Measurements from ENCODE around the gene OSTN. TPM values are rescaled to one million over a fixed set of nuclear protein-coding genes. Genes with fewer than 3 reads are reported as not detected.

OSTN gene
- polyA plus RNA-seq, 3 donors, result not detected

GRCh38 chr3:191220908-191221307, 21.9 kb downstream of the OSTN start:
- no peak for DNase-seq
- H3K9me3 ChIP-seq (replicated peaks in 1 of 2; ENCODE audit: control insufficient read depth in 1 of 2, insufficient read depth in 1 of 2, low read length in 2 of 2), result peaks cover 0 to 4% of the 10 kb centered on the region in 2 donors
- H3K79me2 ChIP-seq (ENCODE audit: insufficient read depth, low read length), result no peaks in the 10 kb centered on the region
- Mint-ChIP-seq H3K4me3 (no peak overlapping the region), H3K27me3 (ENCODE audit: low read depth in 3 of 3) (peaks cover 0 to 5% (median 3%) of the 10 kb centered on the region in 3 donors), H3K27ac (no peak overlapping the region), H3K4me1 (no peaks in the 10 kb centered on the region), H3K9me3 (peaks cover 0 to 5% (median 3%) of the 10 kb centered on the region in 7 donors), H3K36me3 (no peaks in the 10 kb centered on the region)
- no peaks in the 10 kb centered on the region for H3K36me3 ChIP-seq (replicated peaks in 1 of 2; ENCODE audit: control insufficient read depth in 1 of 2, insufficient read depth in 2 of 2, low read length in 2 of 2)
- no peak overlapping the region for H3K4me2 ChIP-seq (replicated peaks; ENCODE audit: extremely low read depth, low read length, poor library complexity, severe bottlenecking)
- H3K27me3 ChIP-seq (ENCODE audit: control insufficient read depth in 2 of 2, insufficient read depth in 2 of 2, low read length in 2 of 2), result no peaks in the 10 kb centered on the region
- no peak overlapping the region for H3K4me3 ChIP-seq (replicated peaks in 1 of 3; ENCODE audit: low read depth in 2 of 3, low read length in 3 of 3)
- 82% methylated on average over 3 of the region's 5 CpGs for WGBS (ENCODE audit: insufficient coverage)
- intact Hi-C loops (cut with micrococcal nuclease), result no loop called here
- H3K4me1 ChIP-seq (ENCODE audit: control insufficient read depth in 1 of 2, insufficient read depth in 2 of 2, low read length in 2 of 2), result no peaks in the 10 kb centered on the region
- H4K20me1 ChIP-seq (ENCODE audit: insufficient read depth, low read length), result no peaks in the 10 kb centered on the region
- H2AFZ ChIP-seq (ENCODE audit: insufficient read depth, low read depth, low read length, poor library complexity, severe bottlenecking), result no peak overlapping the region
- no peak for TF ChIP-seq CTCF (IDR thresholded peaks at IDR 0.05)
- no peak overlapping the region for H3K27ac ChIP-seq (ENCODE audit: low read depth in 1 of 2, low read length in 2 of 2)
- H3K9ac ChIP-seq (ENCODE audit: insufficient read depth, low read length, poor library complexity, severe bottlenecking), result no peak overlapping the region

GRCh38 chr3:191221638-191222037, 22.6 kb downstream of the OSTN start:
- no peak for TF ChIP-seq CTCF (IDR thresholded peaks at IDR 0.05)
- H3K4me1 ChIP-seq (ENCODE audit: control insufficient read depth in 1 of 2, insufficient read depth in 2 of 2, low read length in 2 of 2), result no peaks in the 10 kb centered on the region
- Mint-ChIP-seq H3K27ac (no peak overlapping the region), H3K27me3 (ENCODE audit: low read depth in 3 of 3) (peaks cover 0 to 5% (median 3%) of the 10 kb centered on the region in 3 donors), H3K4me3 (no peak overlapping the region), H3K36me3 (no peaks in the 10 kb centered on the region), H3K4me1 (no peaks in the 10 kb centered on the region), H3K9me3 (peaks cover 0 to 5% (median 3%) of the 10 kb centered on the region in 7 donors)
- H2AFZ ChIP-seq (ENCODE audit: insufficient read depth, low read depth, low read length, poor library complexity, severe bottlenecking), result no peak overlapping the region
- H4K20me1 ChIP-seq (ENCODE audit: insufficient read depth, low read length), result no peaks in the 10 kb centered on the region
- H3K9ac ChIP-seq (ENCODE audit: insufficient read depth, low read length, poor library complexity, severe bottlenecking), result no peak overlapping the region
- no peaks in the 10 kb centered on the region for H3K27me3 ChIP-seq (ENCODE audit: control insufficient read depth in 2 of 2, insufficient read depth in 2 of 2, low read length in 2 of 2)
- 100% methylated on average over 1 of the region's 1 CpG for WGBS (ENCODE audit: insufficient coverage)
- H3K27ac ChIP-seq (ENCODE audit: low read depth in 1 of 2, low read length in 2 of 2), result no peak overlapping the region
- no peaks in the 10 kb centered on the region for H3K36me3 ChIP-seq (replicated peaks in 1 of 2; ENCODE audit: control insufficient read depth in 1 of 2, insufficient read depth in 2 of 2, low read length in 2 of 2)
- intact Hi-C loops (cut with micrococcal nuclease), result no loop called here
- H3K4me3 ChIP-seq (replicated peaks in 1 of 3; ENCODE audit: low read depth in 2 of 3, low read length in 3 of 3), result no peak overlapping the region
- H3K9me3 ChIP-seq (replicated peaks in 1 of 2; ENCODE audit: control insufficient read depth in 1 of 2, insufficient read depth in 1 of 2, low read length in 2 of 2), result peaks cover 0 to 4% of the 10 kb centered on the region in 2 donors
- H3K4me2 ChIP-seq (replicated peaks; ENCODE audit: extremely low read depth, low read length, poor library complexity, severe bottlenecking), result no peak overlapping the region
- no peaks in the 10 kb centered on the region for H3K79me2 ChIP-seq (ENCODE audit: insufficient read depth, low read length)
- no peak for DNase-seq

Measured in CD14-positive monocyte (primary cell).